Measurements from ENCODE around the gene BMPR2. TPM values are rescaled to one million over a fixed set of nuclear protein-coding genes. Genes with fewer than 3 reads are reported as not detected.

BMPR2 gene
- total and polyA plus RNA-seq, 2 donors (not counting 1 experiment from before 2014, with no cell fraction given), result 3.1 to 24.6 TPM

DNA sequence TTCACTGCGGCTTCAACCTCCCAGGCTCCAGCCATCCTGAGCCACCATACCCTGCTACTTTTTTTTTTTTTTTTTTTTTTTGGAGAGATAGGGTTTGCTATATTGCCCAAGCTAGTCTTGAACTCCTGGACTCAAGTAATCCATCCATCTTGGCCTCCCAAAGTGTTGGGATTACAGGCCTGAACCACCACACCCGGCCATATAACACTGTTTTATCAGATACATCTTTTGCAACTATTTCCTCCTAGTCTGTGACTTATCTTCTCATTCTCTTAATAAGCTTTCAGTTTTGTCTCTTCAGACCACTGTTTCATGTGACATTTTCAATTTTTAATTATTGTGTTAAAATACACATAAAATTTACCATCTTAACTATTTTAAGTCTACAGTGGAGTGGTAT is 223.0 kb downstream of the BMPR2 start:
- no CpG with 5 or more reads among the region's 2 CpGs for WGBS (ENCODE audit: insufficient coverage)
- no peaks in the 10 kb centered on the region for H3K27me3 ChIP-seq (replicated peaks in 1 of 4; ENCODE audit: control extremely low read depth in 1 of 4, control insufficient read depth in 3 of 4, insufficient read depth in 4 of 4, low read length in 3 of 4)
- H2AFZ ChIP-seq (ENCODE audit: insufficient read depth, low read depth, low read length, poor library complexity, severe bottlenecking), result no peak overlapping the region
- no peak overlapping the region for H3K4me2 ChIP-seq (replicated peaks; ENCODE audit: low read depth, low read length, poor library complexity, severe bottlenecking)
- H3K79me2 ChIP-seq (ENCODE audit: control insufficient read depth, insufficient read depth, low read length), result no peaks in the 10 kb centered on the region
- H3K27me3 Mint-ChIP-seq, result no peaks in the 10 kb centered on the region
- H3K36me3 ChIP-seq (replicated peaks in 1 of 2; ENCODE audit: control extremely low read depth in 1 of 2, control insufficient read depth in 1 of 2, extremely low read depth in 1 of 2, insufficient read depth in 2 of 2, low read length in 1 of 2), result no peaks in the 10 kb centered on the region
- no peak overlapping the region for H3K27ac Mint-ChIP-seq
- ChIA-PET POLR2A (interaction anchor here (0.7 to 1.1 kb wide), 2 partner anchors 119 to 179 kb away, joined by 3 to 7 read pairs; no protein-coding TSS in a partner anchor), CTCF (interaction anchor here (1.2 to 1.8 kb wide), 3 partner anchors 9 to 101 kb away, joined by 3 to 8 read pairs (median 4); no protein-coding TSS in a partner anchor)
- no peak for TF ChIP-seq CTCF (IDR thresholded peaks at IDR 0.05)
- TF ChIP-seq EZH2 (IDR thresholded peaks at IDR 0.05; ENCODE audit: borderline replicate concordance, insufficient read depth, low read depth, low read length, poor library complexity, severe bottlenecking), result no peak
- no peaks in the 10 kb centered on the region for H3K9me3 Mint-ChIP-seq (ENCODE audit: insufficient read depth)
- peaks cover 0 to 4% (median 0%) of the 10 kb centered on the region in 3 donors for H3K9me3 ChIP-seq (ENCODE audit: control extremely low read depth in 1 of 3, control insufficient read depth in 2 of 3, insufficient read depth in 1 of 3, low read length in 2 of 3)
- H4K20me1 ChIP-seq (ENCODE audit: control insufficient read depth, insufficient read depth, low read length, poor library complexity, severe bottlenecking), result no peaks in the 10 kb centered on the region
- H3K27ac ChIP-seq (ENCODE audit: low read length in 2 of 2), result no peak overlapping the region
- DNase-seq, result no peak
- no peak overlapping the region for H3K4me3 ChIP-seq (ENCODE audit: control extremely low read depth in 1 of 5, extremely low read depth in 1 of 5, insufficient read depth in 1 of 5, low read depth in 2 of 5, low read length in 4 of 5)
- H3K4me3 Mint-ChIP-seq, result no peak overlapping the region
- peaks cover 0 to 9% of the 10 kb centered on the region in 2 donors for H3K4me1 ChIP-seq (ENCODE audit: control insufficient read depth in 2 of 2, insufficient read depth in 2 of 2, low read length in 2 of 2)
- no peak for ATAC-seq (ENCODE audit: low read depth)
- H3K4me1 Mint-ChIP-seq, result peaks cover 12% of the 10 kb centered on the region
- H3K9ac ChIP-seq (ENCODE audit: low read length), result no peak overlapping the region
- intact Hi-C loops (cut with micrococcal nuclease), result no loop called here

GRCh38 chr2:202599911-202600310 is 223.8 kb downstream of the BMPR2 start:
- Histone ChIP-seq H3K36me3 (replicated peaks in 1 of 2; ENCODE audit: control extremely low read depth in 1 of 2, control insufficient read depth in 1 of 2, extremely low read depth in 1 of 2, insufficient read depth in 2 of 2, low read length in 1 of 2) (no peaks in the 10 kb centered on the region), H3K79me2 (ENCODE audit: control insufficient read depth, insufficient read depth, low read length) (no peaks in the 10 kb centered on the region), H2AFZ (ENCODE audit: insufficient read depth, low read depth, low read length, poor library complexity, severe bottlenecking) (no peak overlapping the region), H3K4me1 (ENCODE audit: control insufficient read depth in 2 of 2, insufficient read depth in 2 of 2, low read length in 2 of 2) (peaks cover 4 to 16% of the 10 kb centered on the region in 2 donors), H3K9me3 (ENCODE audit: control extremely low read depth in 1 of 3, control insufficient read depth in 2 of 3, insufficient read depth in 1 of 3, low read length in 2 of 3) (peaks cover 0 to 4% (median 0%) of the 10 kb centered on the region in 3 donors), H3K9ac (ENCODE audit: low read length) (no peak overlapping the region), H3K27ac (ENCODE audit: low read length in 2 of 2) (no peak overlapping the region), H3K4me2 (replicated peaks; ENCODE audit: low read depth, low read length, poor library complexity, severe bottlenecking) (peak overlapping the region; percentile 17), H4K20me1 (ENCODE audit: control insufficient read depth, insufficient read depth, low read length, poor library complexity, severe bottlenecking) (no peaks in the 10 kb centered on the region), H3K4me3 (ENCODE audit: control extremely low read depth in 1 of 5, extremely low read depth in 1 of 5, insufficient read depth in 1 of 5, low read depth in 2 of 5, low read length in 4 of 5) (no peak overlapping the region), H3K27me3 (replicated peaks in 1 of 4; ENCODE audit: control extremely low read depth in 1 of 4, control insufficient read depth in 3 of 4, insufficient read depth in 4 of 4, low read length in 3 of 4) (no peaks in the 10 kb centered on the region)
- ATAC-seq (ENCODE audit: low read depth) (no peak), DNase-seq (no peak)
- no peaks in the 10 kb centered on the region for H3K27me3 Mint-ChIP-seq
- POLR2A ChIA-PET, result no interaction called here
- H3K4me3 Mint-ChIP-seq, result no peak overlapping the region
- no peaks in the 10 kb centered on the region for H3K9me3 Mint-ChIP-seq (ENCODE audit: insufficient read depth)
- no CpG with 5 or more reads among the region's 4 CpGs for WGBS (ENCODE audit: insufficient coverage)
- intact Hi-C loops (cut with micrococcal nuclease), result loop anchor here (5.0 kb wide), 1 partner anchor 87 kb away; no protein-coding TSS in a partner anchor
- no peak overlapping the region for H3K27ac Mint-ChIP-seq
- TF ChIP-seq EZH2 (IDR thresholded peaks at IDR 0.05; ENCODE audit: borderline replicate concordance, insufficient read depth, low read depth, low read length, poor library complexity, severe bottlenecking) (no peak), CTCF (IDR thresholded peaks at IDR 0.05) (no peak)
- CTCF ChIA-PET, result interaction anchor here (0.6 to 1.2 kb wide), 3 partner anchors 10 to 194 kb away, joined by 3 read pairs; no protein-coding TSS in a partner anchor
- peaks cover 17% of the 10 kb centered on the region for H3K4me1 Mint-ChIP-seq
